GM12864 (cell line): ENCODE measurements around the gene ISOC1.

ENCODE experiments used
- DNase-seq: peaks from one replicate; pipeline ENCODE4 v3.0.0-alpha.2; 2011; ENCODE audit warnings: low read depth
- H3K4me3 ChIP-seq: 2 replicates; pipeline ENCODE4 v1.5.1; 2011; ENCODE audit warnings: mild to moderate bottlenecking, low read depth, low read length, control low read depth
- CTCF ChIP-seq: IDR thresholded peaks from 2 replicates; pipeline ENCODE4 v1.5.1; 2011; ENCODE audit warnings: low read depth, mild to moderate bottlenecking, moderate library complexity, low read length, control low read depth, inconsistent platforms; ENCODE audit errors: missing control alignments

Gene ISOC1

GRCh38 chr5:129155876-129156275 lies 61.3 kb downstream of the ISOC1 start:
- TF ChIP-seq CTCF = no peak
- no peak overlapping the region for H3K4me3 ChIP-seq
- no peak for DNase-seq

- no peak for TF ChIP-seq CTCF
- no peak overlapping the region for H3K4me3 ChIP-seq
- no peak for DNase-seq
Observed at GRCh38 chr5:129161830-129162229, 67.3 kb downstream of the ISOC1 start.
